Measurements from ENCODE around the gene OPCML. TPM values are rescaled to one million over a fixed set of nuclear protein-coding genes. Genes with fewer than 3 reads are reported as not detected.

The OPCML gene
- total RNA-seq, 2 donors from 2014 or later = not detected

DNA sequence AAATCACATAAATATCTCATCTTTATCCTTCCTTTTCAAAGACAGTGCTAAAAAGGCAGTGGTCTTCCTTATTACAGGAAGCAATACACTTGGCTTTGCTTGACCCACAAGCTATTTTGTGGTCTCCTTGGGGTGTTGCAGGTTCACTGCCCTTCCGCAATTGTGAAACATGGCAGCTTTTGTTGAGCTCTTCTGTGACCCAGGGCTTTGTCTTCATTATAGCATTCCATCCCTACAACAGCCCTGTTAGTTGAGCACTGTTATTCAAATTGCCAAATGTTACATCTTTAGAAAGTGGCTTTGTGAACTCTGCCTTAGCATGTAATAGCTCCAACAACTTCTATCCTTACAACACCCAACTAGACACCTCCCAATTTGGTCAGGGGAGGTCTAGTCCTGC lies 107.1 kb downstream of the OPCML start:
- H3K36me3 ChIP-seq = no peaks in the 10 kb centered on the region
- H3K4me1 ChIP-seq (ENCODE audit: control insufficient read depth in 1 of 2, low read depth in 2 of 2) = no peaks in the 10 kb centered on the region
- ATAC-seq (ENCODE audit: insufficient number of reproducible peaks, low FRiP score, low read depth) = no peak
- H3K9me3 ChIP-seq = no peaks in the 10 kb centered on the region
- no peaks in the 10 kb centered on the region for H3K27me3 ChIP-seq (replicated peaks; ENCODE audit: insufficient read depth)
- no peak overlapping the region for H3K4me3 ChIP-seq
- DNase-seq (ENCODE audit: low spot score) = no peak
- no peak overlapping the region for H3K27ac ChIP-seq
- TF ChIP-seq, protein P1, sequence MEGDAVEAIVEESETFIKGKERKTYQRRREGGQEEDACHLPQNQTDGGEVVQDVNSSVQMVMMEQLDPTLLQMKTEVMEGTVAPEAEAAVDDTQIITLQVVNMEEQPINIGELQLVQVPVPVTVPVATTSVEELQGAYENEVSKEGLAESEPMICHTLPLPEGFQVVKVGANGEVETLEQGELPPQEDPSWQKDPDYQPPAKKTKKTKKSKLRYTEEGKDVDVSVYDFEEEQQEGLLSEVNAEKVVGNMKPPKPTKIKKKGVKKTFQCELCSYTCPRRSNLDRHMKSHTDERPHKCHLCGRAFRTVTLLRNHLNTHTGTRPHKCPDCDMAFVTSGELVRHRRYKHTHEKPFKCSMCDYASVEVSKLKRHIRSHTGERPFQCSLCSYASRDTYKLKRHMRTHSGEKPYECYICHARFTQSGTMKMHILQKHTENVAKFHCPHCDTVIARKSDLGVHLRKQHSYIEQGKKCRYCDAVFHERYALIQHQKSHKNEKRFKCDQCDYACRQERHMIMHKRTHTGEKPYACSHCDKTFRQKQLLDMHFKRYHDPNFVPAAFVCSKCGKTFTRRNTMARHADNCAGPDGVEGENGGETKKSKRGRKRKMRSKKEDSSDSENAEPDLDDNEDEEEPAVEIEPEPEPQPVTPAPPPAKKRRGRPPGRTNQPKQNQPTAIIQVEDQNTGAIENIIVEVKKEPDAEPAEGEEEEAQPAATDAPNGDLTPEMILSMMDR (IDR thresholded peaks at IDR 0.05) = no peak

GRCh38 chr11:133418218-133418617 lies 114.1 kb downstream of the OPCML start:
- Histone ChIP-seq H3K36me3 (no peaks in the 10 kb centered on the region), H3K4me1 (ENCODE audit: control insufficient read depth in 1 of 2, low read depth in 2 of 2) (no peaks in the 10 kb centered on the region), H3K27ac (no peak overlapping the region), H3K9me3 (no peaks in the 10 kb centered on the region), H3K4me3 (no peak overlapping the region), H3K27me3 (replicated peaks; ENCODE audit: insufficient read depth) (no peaks in the 10 kb centered on the region)
- TF ChIP-seq, protein P1 (IDR thresholded peaks at IDR 0.05) = no peak
- no peak for ATAC-seq (ENCODE audit: insufficient number of reproducible peaks, low FRiP score, low read depth)
- no peak for DNase-seq (ENCODE audit: low spot score)

GRCh38 chr11:133414506-133414905 lies 117.8 kb downstream of the OPCML start:
- ATAC-seq (ENCODE audit: insufficient number of reproducible peaks, low FRiP score, low read depth) (no peak), DNase-seq (ENCODE audit: low spot score) (no peak)
- Histone ChIP-seq H3K27me3 (replicated peaks; ENCODE audit: insufficient read depth) (no peaks in the 10 kb centered on the region), H3K9me3 (no peaks in the 10 kb centered on the region), H3K4me1 (ENCODE audit: control insufficient read depth in 1 of 2, low read depth in 2 of 2) (no peaks in the 10 kb centered on the region), H3K4me3 (no peak overlapping the region), H3K36me3 (no peaks in the 10 kb centered on the region), H3K27ac (no peak overlapping the region)
- TF ChIP-seq, protein P1 (IDR thresholded peaks at IDR 0.05) = no peak

GRCh38 chr11:133413703-133414102 lies 118.6 kb downstream of the OPCML start:
- no peak overlapping the region for H3K4me3 ChIP-seq
- ATAC-seq (ENCODE audit: insufficient number of reproducible peaks, low FRiP score, low read depth) (no peak), DNase-seq (ENCODE audit: low spot score) (no peak)
- no peaks in the 10 kb centered on the region for H3K9me3 ChIP-seq
- no peak overlapping the region for H3K27ac ChIP-seq
- H3K36me3 ChIP-seq = no peaks in the 10 kb centered on the region
- H3K27me3 ChIP-seq (replicated peaks; ENCODE audit: insufficient read depth) = no peaks in the 10 kb centered on the region
- no peaks in the 10 kb centered on the region for H3K4me1 ChIP-seq (ENCODE audit: control insufficient read depth in 1 of 2, low read depth in 2 of 2)
- TF ChIP-seq, protein P1 (IDR thresholded peaks at IDR 0.05) = no peak

- no peak for ATAC-seq (ENCODE audit: insufficient number of reproducible peaks, low FRiP score, low read depth)
- no peaks in the 10 kb centered on the region for H3K9me3 ChIP-seq
- H3K27ac ChIP-seq = no peak overlapping the region
- H3K27me3 ChIP-seq (replicated peaks; ENCODE audit: insufficient read depth) = no peaks in the 10 kb centered on the region
- H3K4me1 ChIP-seq (ENCODE audit: control insufficient read depth in 1 of 2, low read depth in 2 of 2) = no peaks in the 10 kb centered on the region
- DNase-seq (ENCODE audit: low spot score) = no peak
- TF ChIP-seq, protein P1 (IDR thresholded peaks at IDR 0.05) = no peak
- H3K36me3 ChIP-seq = no peaks in the 10 kb centered on the region
- H3K4me3 ChIP-seq = no peak overlapping the region
Measured at GRCh38 chr11:133409799-133410198, 122.5 kb downstream of the OPCML start.

Data from thoracic aorta (tissue), 2 donors.